B cell (primary cell): ENCODE data around the gene NONO. TPM values are rescaled to one million over a fixed set of nuclear protein-coding genes. Genes with fewer than 3 reads are reported as not detected.

ENCODE experiments used
- ATAC-seq: fragments of 200-7000 bp; cut with Tn5 transposase; one replicate; pipeline ENCODE4 v1.10.0; 2021; ENCODE audit warnings: low read depth, mild to moderate bottlenecking, moderate number of reproducible peaks, moderate library complexity
- CTCF ChIA-PET: fragments of 350-600 bp; sonication (Branson Sonifier 250); formaldehyde crosslinking; loops from one replicate; lab custom pipeline; 2021; ENCODE audit warnings: antibody characterized with exemption, inconsistent platforms; lab: Charles Lee
- POLR2A ChIA-PET: fragments of 350-600 bp; sonication (Branson Sonifier 250); formaldehyde crosslinking; loops from one replicate; lab custom pipeline; 2021; ENCODE audit warnings: antibody characterized with exemption; lab: Charles Lee
- DNase-seq: peaks from one replicate; pipeline ENCODE4 v3.0.0; 2013
- H2AFZ ChIP-seq: 2 replicates; pipeline ENCODE4 v1.6.1; 2012; ENCODE audit warnings: mild to moderate bottlenecking, low read depth, low read length; ENCODE audit not compliant: insufficient read depth, poor library complexity, severe bottlenecking
- H3K27ac ChIP-seq, 2 donors: 1 replicate in 1 of 2; 2 replicates in 1 of 2; pipeline ENCODE4 v1.5.1; 2012 to 2013; ENCODE audit warnings: low read length in 2 of 2, mild to moderate bottlenecking in 2 of 2, moderate library complexity in 1 of 2
- H3K27me3 ChIP-seq, 4 experiments: fragments of 200-600 bp in 1 of 4; sonication (generic) in 1 of 4; replicated peaks in 1 of 4; 1 replicate in 2 of 4; 2 replicates in 2 of 4; pipeline versions ENCODE4 v1.6.1 to v1.7.0; 2013 to 2016; ENCODE audit warnings: low read length in 3 of 4, mild to moderate bottlenecking in 2 of 4, mixed read lengths in 1 of 4, moderate library complexity in 1 of 4; ENCODE audit not compliant: insufficient read depth in 4 of 4, control insufficient read depth in 3 of 4; ENCODE audit errors: control extremely low read depth in 1 of 4
- H3K36me3 ChIP-seq, 2 experiments: replicated peaks in 1 of 2; 1 replicate in 1 of 2; 2 replicates in 1 of 2; pipeline versions ENCODE4 v1.6.1 to v1.7.1; 2013; ENCODE audit warnings: low read length in 1 of 2; ENCODE audit not compliant: insufficient read depth in 2 of 2, control insufficient read depth in 1 of 2; ENCODE audit errors: control extremely low read depth in 1 of 2, extremely low read depth in 1 of 2
- H3K4me1 ChIP-seq, 2 donors: fragments of 200-600 bp in 1 of 2; sonication (generic) in 1 of 2; 1 replicate in 1 of 2; 2 replicates in 1 of 2; pipeline versions ENCODE4 v1.5.1 to v1.6.1; 2013 to 2017; ENCODE audit warnings: low read length in 2 of 2; ENCODE audit not compliant: control insufficient read depth in 2 of 2, insufficient read depth in 2 of 2
- H3K4me2 ChIP-seq: replicated peaks from 2 replicates; pipeline ENCODE3; 2012; ENCODE audit warnings: mild to moderate bottlenecking, low read depth, low read length; ENCODE audit not compliant: poor library complexity, severe bottlenecking
- H3K4me3 ChIP-seq, 5 experiments: fragments of 200-600 bp in 1 of 5; sonication (generic) in 1 of 5; 1 replicate in 3 of 5; 2 replicates in 2 of 5; pipeline versions ENCODE4 v1.5.1 to v1.7.0; 2011 to 2016; ENCODE audit warnings: low read length in 4 of 5, mild to moderate bottlenecking in 4 of 5, low read depth in 2 of 5, control low read depth in 1 of 5, moderate library complexity in 1 of 5; ENCODE audit not compliant: insufficient read depth in 1 of 5; ENCODE audit errors: control extremely low read depth in 1 of 5, extremely low read depth in 1 of 5
- H3K79me2 ChIP-seq: fragments of 200-600 bp; sonication (generic); one replicate; pipeline ENCODE4 v1.6.0; 2016; ENCODE audit warnings: low read length; ENCODE audit not compliant: control insufficient read depth, insufficient read depth
- H3K9ac ChIP-seq: fragments of 200-600 bp; sonication (generic); 2 replicates; pipeline ENCODE4 v1.6.1; 2017; ENCODE audit warnings: mild to moderate bottlenecking, low read length, moderate library complexity
- H3K9me3 ChIP-seq, 3 donors: one replicate each; pipeline versions ENCODE4 v1.6.1 to v1.7.1; 2013; ENCODE audit warnings: low read length in 2 of 3; ENCODE audit not compliant: control insufficient read depth in 2 of 3, insufficient read depth in 1 of 3; ENCODE audit errors: control extremely low read depth in 1 of 3
- H4K20me1 ChIP-seq: 2 replicates; pipeline ENCODE4 v1.6.0; 2012; ENCODE audit warnings: mild to moderate bottlenecking, low read length; ENCODE audit not compliant: insufficient read depth, control insufficient read depth, poor library complexity, severe bottlenecking
- H3K27ac Mint-ChIP-seq: one replicate; pipeline ENCODE4 v1.8.0; 2021; ENCODE audit warnings: mixed read lengths
- H3K27me3 Mint-ChIP-seq: one replicate; pipeline ENCODE4 v1.8.0; 2021; ENCODE audit warnings: mixed read lengths
- H3K4me1 Mint-ChIP-seq: one replicate; pipeline ENCODE4 v1.8.0; 2021; ENCODE audit warnings: mixed read lengths
- H3K4me3 Mint-ChIP-seq: one replicate; pipeline ENCODE4 v1.8.0; 2021; ENCODE audit warnings: mixed read lengths
- H3K9me3 Mint-ChIP-seq: one replicate; pipeline ENCODE4 v1.8.0; 2022; ENCODE audit warnings: mixed read lengths; ENCODE audit not compliant: insufficient read depth
- EZH2 ChIP-seq: IDR thresholded peaks from 2 replicates; pipeline ENCODE4 v1.6.1; 2012; ENCODE audit warnings: borderline replicate concordance, low read depth, mild to moderate bottlenecking, moderate library complexity, low read length; ENCODE audit not compliant: insufficient read depth, poor library complexity, severe bottlenecking
- WGBS: methylation state at CpG from one replicate; pipeline ENCODE4 v1.1.5; 2013; ENCODE audit warnings: missing lambda C conversion rate; ENCODE audit not compliant: insufficient coverage; 5-methylcytosine and 5-hydroxymethylcytosine counted together
- intact Hi-C: fragments of 100-400 bp; cut with micrococcal nuclease; formaldehyde crosslinking; loops from one replicate; pipeline ENCODE4 v1.10.0; 2022
- polyA plus RNA-seq: library from polyadenylated mRNA; depleted of rRNA; stranded (reverse); fragments of >200 nt; gene quantifications from 2 replicates; pipeline ENCODE4 v1.2.3, GENCODE V29; 2012
- total RNA-seq, 2 donors: library from RNA; stranded (reverse); fragments of 120-200 nt in 1 of 2; gene quantifications; 1 replicate in 1 of 2; 2 replicates in 1 of 2; pipeline versions ENCODE4 v1.2.3 to v1.2.4, GENCODE V29; 2013 to 2022
- TF ChIP-seq, protein P1 (sequence below): fragments of 200-600 bp; IDR thresholded peaks from one replicate; pipeline ENCODE4 v1.8.0; 2022; ENCODE audit warnings: antibody characterized with exemption, mild to moderate bottlenecking

The NONO gene
- total and polyA plus RNA-seq, 2 donors (not counting 1 experiment from before 2014, with no cell fraction given) = 112 to 286 TPM

DNA sequence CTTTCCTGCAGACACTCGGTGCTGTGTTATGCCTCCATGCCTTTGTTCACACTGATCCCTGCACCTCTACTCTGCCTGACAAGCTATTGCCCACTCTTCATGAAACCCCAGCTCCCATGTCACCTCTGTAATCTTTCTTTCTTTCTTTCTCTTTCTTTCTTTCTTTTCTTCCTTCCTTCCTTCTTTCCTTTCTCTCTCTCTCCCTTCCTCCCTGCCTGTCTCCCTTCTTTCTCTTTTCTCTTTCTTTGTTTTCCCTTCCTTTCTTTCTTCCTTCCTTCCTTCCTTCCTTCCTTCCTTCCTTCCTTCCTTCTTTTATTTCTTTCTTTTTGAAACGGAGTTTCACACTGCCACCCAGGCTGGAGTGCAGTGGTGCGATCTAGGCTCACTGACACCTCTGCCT is 48.0 kb upstream of the NONO start:
- Mint-ChIP-seq H3K4me3 (no peak overlapping the region), H3K27me3 (no peaks in the 10 kb centered on the region), H3K9me3 (no peaks in the 10 kb centered on the region), H3K4me1 (no peaks in the 10 kb centered on the region), H3K27ac (no peak overlapping the region)
- no peak for DNase-seq
- CTCF ChIA-PET = no interaction called here
- Histone ChIP-seq H3K27ac (no peak overlapping the region), H3K4me1 (no peaks in the 10 kb centered on the region), H3K9ac (no peak overlapping the region), H2AFZ (no peak overlapping the region), H3K4me3 (no peak overlapping the region), H3K27me3 (no peaks in the 10 kb centered on the region), H3K36me3 (peaks cover 1 to 3% of the 10 kb centered on the region in 2 experiments), H4K20me1 (no peaks in the 10 kb centered on the region), H3K79me2 (no peaks in the 10 kb centered on the region), H3K4me2 (no peak overlapping the region), H3K9me3 (no peaks in the 10 kb centered on the region)
- intact Hi-C loops = no loop called here
- no peak for ATAC-seq
- WGBS = 100% methylated on average over 1 of the region's 3 CpGs
- POLR2A ChIA-PET = no interaction called here
- no peak for TF ChIP-seq EZH2
- TF ChIP-seq, protein P1, sequence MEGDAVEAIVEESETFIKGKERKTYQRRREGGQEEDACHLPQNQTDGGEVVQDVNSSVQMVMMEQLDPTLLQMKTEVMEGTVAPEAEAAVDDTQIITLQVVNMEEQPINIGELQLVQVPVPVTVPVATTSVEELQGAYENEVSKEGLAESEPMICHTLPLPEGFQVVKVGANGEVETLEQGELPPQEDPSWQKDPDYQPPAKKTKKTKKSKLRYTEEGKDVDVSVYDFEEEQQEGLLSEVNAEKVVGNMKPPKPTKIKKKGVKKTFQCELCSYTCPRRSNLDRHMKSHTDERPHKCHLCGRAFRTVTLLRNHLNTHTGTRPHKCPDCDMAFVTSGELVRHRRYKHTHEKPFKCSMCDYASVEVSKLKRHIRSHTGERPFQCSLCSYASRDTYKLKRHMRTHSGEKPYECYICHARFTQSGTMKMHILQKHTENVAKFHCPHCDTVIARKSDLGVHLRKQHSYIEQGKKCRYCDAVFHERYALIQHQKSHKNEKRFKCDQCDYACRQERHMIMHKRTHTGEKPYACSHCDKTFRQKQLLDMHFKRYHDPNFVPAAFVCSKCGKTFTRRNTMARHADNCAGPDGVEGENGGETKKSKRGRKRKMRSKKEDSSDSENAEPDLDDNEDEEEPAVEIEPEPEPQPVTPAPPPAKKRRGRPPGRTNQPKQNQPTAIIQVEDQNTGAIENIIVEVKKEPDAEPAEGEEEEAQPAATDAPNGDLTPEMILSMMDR = no peak

DNA sequence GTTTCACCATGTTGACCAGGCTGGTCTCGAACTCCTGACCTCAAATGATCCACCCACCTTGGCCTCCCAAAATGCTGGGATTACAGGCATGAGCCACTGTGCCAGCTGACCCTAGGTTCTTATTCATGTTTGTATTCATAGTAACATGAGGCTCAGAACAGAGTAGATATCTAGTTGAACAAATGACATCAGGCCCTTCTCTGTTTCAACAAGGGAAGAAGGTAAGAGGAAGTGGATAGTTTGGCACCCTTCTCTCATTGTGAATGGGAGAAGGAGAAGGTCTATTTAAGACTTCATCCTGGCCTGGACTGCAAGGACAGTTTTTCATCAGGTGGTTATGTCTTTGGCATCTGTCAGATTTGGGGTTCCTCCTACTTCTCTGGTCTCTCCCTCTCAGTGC is 46.6 kb upstream of the NONO start:
- H3K27ac Mint-ChIP-seq = no peak overlapping the region
- no peaks in the 10 kb centered on the region for H3K4me1 Mint-ChIP-seq
- ATAC-seq = no peak
- Histone ChIP-seq H3K4me1 (no peaks in the 10 kb centered on the region), H3K36me3 (peaks cover 3 to 5% of the 10 kb centered on the region in 2 experiments), H2AFZ (no peak overlapping the region), H3K27me3 (no peaks in the 10 kb centered on the region), H3K9me3 (no peaks in the 10 kb centered on the region), H3K9ac (no peak overlapping the region), H4K20me1 (no peaks in the 10 kb centered on the region), H3K27ac (no peak overlapping the region), H3K79me2 (no peaks in the 10 kb centered on the region), H3K4me3 (no peak overlapping the region), H3K4me2 (no peak overlapping the region)
- no CpG with 5 or more reads among the region's 1 CpG for WGBS
- TF ChIP-seq EZH2 = no peak
- TF ChIP-seq, protein P1 = no peak
- no peaks in the 10 kb centered on the region for H3K9me3 Mint-ChIP-seq
- ChIA-PET CTCF (no interaction called here), POLR2A (no interaction called here)
- intact Hi-C loops = no loop called here
- DNase-seq = no peak
- H3K27me3 Mint-ChIP-seq = no peaks in the 10 kb centered on the region
- no peak overlapping the region for H3K4me3 Mint-ChIP-seq
